Measurements from ENCODE around the gene MYBPC1.

Gene MYBPC1

GRCh38 chr12:101706403-101706802, 111.6 kb downstream of the MYBPC1 start:
- Histone ChIP-seq H3K4me3 (ENCODE audit: low read length) (no peak overlapping the region), H3K27me3 (ENCODE audit: insufficient read depth, low read length, poor library complexity) (no peaks in the 10 kb centered on the region), H3K79me1 (ENCODE audit: low read length) (no peaks in the 10 kb centered on the region), H3K9ac (ENCODE audit: low read length) (no peak overlapping the region), H4K8ac (ENCODE audit: low read depth, low read length) (no peak overlapping the region), H3K36me3 (ENCODE audit: control insufficient read depth, insufficient read depth, low read length) (no peaks in the 10 kb centered on the region), H2BK5ac (ENCODE audit: low read length) (no peak overlapping the region), H3K23ac (ENCODE audit: low read length) (no peak overlapping the region), H4K5ac (ENCODE audit: low read length) (no peak overlapping the region), H3K27ac (ENCODE audit: low read depth, low read length) (no peak overlapping the region), H3K4ac (ENCODE audit: low read depth, low read length) (no peak overlapping the region), H3K4me1 (ENCODE audit: control insufficient read depth, low read depth, low read length) (no peaks in the 10 kb centered on the region), H2BK120ac (ENCODE audit: low read depth, low read length) (no peak overlapping the region), H3K79me2 (ENCODE audit: control insufficient read depth, insufficient read depth, low read length) (no peaks in the 10 kb centered on the region), H2BK15ac (replicated peaks; ENCODE audit: low read depth) (no peak overlapping the region), H2AK5ac (ENCODE audit: low read length) (no peak overlapping the region), H3K56ac (ENCODE audit: low read length) (no peak overlapping the region), H3K18ac (ENCODE audit: low read length) (no peak overlapping the region), H3K4me2 (ENCODE audit: low read length) (no peak overlapping the region)
- WGBS (ENCODE audit: extremely low coverage, insufficient coverage, low lambda C conversion rate): no CpG with 5 or more reads among the region's 1 CpG
- DNase-seq: no peak

DNA sequence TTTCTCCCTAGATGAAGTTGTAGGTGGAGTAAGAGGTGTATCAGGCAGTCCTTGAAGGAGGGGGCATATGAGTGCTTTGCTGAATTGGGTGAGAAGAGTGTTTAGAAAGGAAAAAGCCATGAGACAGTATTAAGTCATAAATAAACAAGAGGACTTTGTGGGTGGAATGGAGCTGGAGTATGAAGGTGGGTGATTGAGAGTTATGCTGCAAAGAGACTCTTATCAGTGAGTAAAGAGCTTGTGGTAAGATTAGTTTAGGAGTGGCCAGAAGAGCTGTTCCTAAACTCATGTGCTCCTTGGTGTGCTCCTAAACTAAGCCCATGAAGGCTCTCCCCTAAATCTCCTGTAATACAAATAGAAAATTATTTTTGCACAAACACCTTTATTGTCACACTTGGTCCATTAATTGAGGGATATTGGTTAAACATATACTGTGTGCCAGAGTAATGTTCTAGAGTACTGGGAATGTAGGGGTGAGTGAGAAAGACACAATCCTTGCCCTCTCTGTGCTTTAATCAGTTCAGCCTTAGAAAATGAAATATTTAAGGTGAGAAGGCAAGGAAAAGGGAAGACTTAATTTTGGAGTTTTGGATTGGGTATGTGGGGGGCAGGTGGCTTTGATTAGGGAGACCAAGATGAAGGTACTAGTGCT, 112.5 kb downstream of the MYBPC1 start:
- DNase-seq: no peak
- Histone ChIP-seq H3K23ac (ENCODE audit: low read length) (no peak overlapping the region), H3K27me3 (ENCODE audit: insufficient read depth, low read length, poor library complexity) (no peaks in the 10 kb centered on the region), H3K56ac (ENCODE audit: low read length) (no peak overlapping the region), H3K4me1 (ENCODE audit: control insufficient read depth, low read depth, low read length) (no peaks in the 10 kb centered on the region), H3K79me1 (ENCODE audit: low read length) (no peaks in the 10 kb centered on the region), H4K5ac (ENCODE audit: low read length) (no peak overlapping the region), H3K4ac (ENCODE audit: low read depth, low read length) (no peak overlapping the region), H3K9ac (ENCODE audit: low read length) (no peak overlapping the region), H3K18ac (ENCODE audit: low read length) (no peak overlapping the region), H3K36me3 (ENCODE audit: control insufficient read depth, insufficient read depth, low read length) (no peaks in the 10 kb centered on the region), H2AK5ac (ENCODE audit: low read length) (no peak overlapping the region), H3K4me3 (ENCODE audit: low read length) (no peak overlapping the region), H2BK15ac (replicated peaks; ENCODE audit: low read depth) (no peak overlapping the region), H3K27ac (ENCODE audit: low read depth, low read length) (no peak overlapping the region), H4K8ac (ENCODE audit: low read depth, low read length) (no peak overlapping the region), H3K79me2 (ENCODE audit: control insufficient read depth, insufficient read depth, low read length) (no peaks in the 10 kb centered on the region), H2BK120ac (ENCODE audit: low read depth, low read length) (no peak overlapping the region), H2BK5ac (ENCODE audit: low read length) (no peak overlapping the region), H3K4me2 (ENCODE audit: low read length) (no peak overlapping the region)

DNA sequence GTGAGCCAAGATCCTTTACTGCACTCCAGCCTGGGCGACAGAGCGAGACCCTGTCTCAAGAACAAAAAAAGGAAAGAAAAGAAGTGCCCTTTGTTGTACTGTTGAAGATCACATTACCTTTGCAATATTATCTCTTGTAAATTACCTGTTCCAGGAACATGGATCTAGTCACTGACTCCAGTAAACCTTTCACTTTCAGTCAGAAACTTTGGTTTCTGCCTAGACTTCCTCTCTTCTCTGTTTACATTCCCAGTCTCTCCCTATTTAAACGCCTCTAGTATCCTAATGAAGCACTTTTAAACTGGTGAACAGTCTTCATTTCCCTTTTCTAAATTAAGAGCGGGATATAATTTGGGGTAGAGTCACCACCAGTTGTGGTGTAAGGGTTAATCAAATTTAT, 115.5 kb downstream of the MYBPC1 start:
- H3K27ac ChIP-seq (ENCODE audit: low read depth, low read length): no peak overlapping the region
- no peak overlapping the region for H2AK5ac ChIP-seq (ENCODE audit: low read length)
- no CpG with 5 or more reads among the region's 4 CpGs for WGBS (ENCODE audit: extremely low coverage, insufficient coverage, low lambda C conversion rate)
- no peaks in the 10 kb centered on the region for H3K4me1 ChIP-seq (ENCODE audit: control insufficient read depth, low read depth, low read length)
- H3K36me3 ChIP-seq (ENCODE audit: control insufficient read depth, insufficient read depth, low read length): no peaks in the 10 kb centered on the region
- no peak overlapping the region for H4K8ac ChIP-seq (ENCODE audit: low read depth, low read length)
- no peaks in the 10 kb centered on the region for H3K27me3 ChIP-seq (ENCODE audit: insufficient read depth, low read length, poor library complexity)
- no peak overlapping the region for H4K5ac ChIP-seq (ENCODE audit: low read length)
- no peak overlapping the region for H3K23ac ChIP-seq (ENCODE audit: low read length)
- no peak overlapping the region for H2BK120ac ChIP-seq (ENCODE audit: low read depth, low read length)
- no peak overlapping the region for H3K4ac ChIP-seq (ENCODE audit: low read depth, low read length)
- DNase-seq: no peak
- H3K18ac ChIP-seq (ENCODE audit: low read length): no peak overlapping the region
- no peak overlapping the region for H3K56ac ChIP-seq (ENCODE audit: low read length)
- no peak overlapping the region for H3K9ac ChIP-seq (ENCODE audit: low read length)
- no peak overlapping the region for H2BK15ac ChIP-seq (replicated peaks; ENCODE audit: low read depth)
- no peaks in the 10 kb centered on the region for H3K79me2 ChIP-seq (ENCODE audit: control insufficient read depth, insufficient read depth, low read length)
- H3K4me3 ChIP-seq (ENCODE audit: low read length): no peak overlapping the region
- no peak overlapping the region for H2BK5ac ChIP-seq (ENCODE audit: low read length)
- peaks cover 3% of the 10 kb centered on the region for H3K79me1 ChIP-seq (ENCODE audit: low read length)
- H3K4me2 ChIP-seq (ENCODE audit: low read length): no peak overlapping the region

DNA sequence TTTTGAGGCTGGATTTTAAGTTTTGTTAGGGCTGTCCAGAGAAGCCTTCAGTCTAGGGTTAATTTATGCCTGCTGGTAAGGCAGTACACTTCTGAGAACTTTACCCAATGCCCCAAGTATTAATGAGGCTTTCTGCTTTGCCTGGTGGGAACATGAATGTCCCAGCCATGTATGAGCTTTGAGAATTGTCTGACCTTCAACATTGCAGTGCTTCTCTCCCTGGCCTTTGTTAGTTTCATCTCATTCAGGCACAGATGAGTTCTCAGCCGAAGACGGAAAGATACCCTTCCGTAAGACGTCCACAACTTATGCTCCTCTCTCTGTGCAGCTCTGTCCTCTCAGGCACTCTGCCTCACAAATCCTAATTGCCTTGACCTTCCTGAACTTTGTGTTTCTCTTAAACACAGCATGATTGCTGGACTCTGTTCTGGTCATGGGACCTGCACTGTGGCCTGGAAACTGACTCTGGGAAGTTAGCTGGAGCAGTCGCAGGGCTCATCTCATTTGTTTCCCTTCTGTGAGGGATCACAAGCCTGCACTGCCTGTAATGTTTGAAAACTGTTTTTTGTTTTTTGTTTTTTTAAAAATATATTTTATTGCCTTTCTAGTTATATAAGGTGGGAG, 118.4 kb downstream of the MYBPC1 start:
- Histone ChIP-seq H3K56ac (ENCODE audit: low read length) (no peak overlapping the region), H3K27ac (ENCODE audit: low read depth, low read length) (no peak overlapping the region), H3K27me3 (ENCODE audit: insufficient read depth, low read length, poor library complexity) (no peaks in the 10 kb centered on the region), H4K5ac (ENCODE audit: low read length) (no peak overlapping the region), H3K4me1 (ENCODE audit: control insufficient read depth, low read depth, low read length) (no peaks in the 10 kb centered on the region), H2AK5ac (ENCODE audit: low read length) (no peak overlapping the region), H3K23ac (ENCODE audit: low read length) (no peak overlapping the region), H4K8ac (ENCODE audit: low read depth, low read length) (no peak overlapping the region), H2BK120ac (ENCODE audit: low read depth, low read length) (no peak overlapping the region), H3K18ac (ENCODE audit: low read length) (no peak overlapping the region), H3K4me3 (ENCODE audit: low read length) (no peak overlapping the region), H3K79me1 (ENCODE audit: low read length) (peaks cover 3% of the 10 kb centered on the region), H2BK15ac (replicated peaks; ENCODE audit: low read depth) (no peak overlapping the region), H3K9ac (ENCODE audit: low read length) (no peak overlapping the region), H3K4me2 (ENCODE audit: low read length) (no peak overlapping the region), H3K4ac (ENCODE audit: low read depth, low read length) (no peak overlapping the region), H3K36me3 (ENCODE audit: control insufficient read depth, insufficient read depth, low read length) (no peaks in the 10 kb centered on the region), H2BK5ac (ENCODE audit: low read length) (no peak overlapping the region), H3K79me2 (ENCODE audit: control insufficient read depth, insufficient read depth, low read length) (no peaks in the 10 kb centered on the region)
- WGBS (ENCODE audit: extremely low coverage, insufficient coverage, low lambda C conversion rate): no CpG with 5 or more reads among the region's 5 CpGs
- DNase-seq: no peak

GRCh38 chr12:101713930-101714329, 119.2 kb downstream of the MYBPC1 start:
- no peak overlapping the region for H3K4me2 ChIP-seq (ENCODE audit: low read length)
- H3K23ac ChIP-seq (ENCODE audit: low read length): no peak overlapping the region
- no peak overlapping the region for H3K27ac ChIP-seq (ENCODE audit: low read depth, low read length)

More at GRCh38 chr12:101713930-101714329, 119.2 kb downstream of the MYBPC1 start:
- H3K4ac ChIP-seq (ENCODE audit: low read depth, low read length): no peak overlapping the region
- no peak overlapping the region for H2BK15ac ChIP-seq (replicated peaks; ENCODE audit: low read depth)
- H3K79me2 ChIP-seq (ENCODE audit: control insufficient read depth, insufficient read depth, low read length): no peaks in the 10 kb centered on the region
- no peaks in the 10 kb centered on the region for H3K27me3 ChIP-seq (ENCODE audit: insufficient read depth, low read length, poor library complexity)
- no peak overlapping the region for H3K4me3 ChIP-seq (ENCODE audit: low read length)
- H3K56ac ChIP-seq (ENCODE audit: low read length): no peak overlapping the region
- H3K36me3 ChIP-seq (ENCODE audit: control insufficient read depth, insufficient read depth, low read length): no peaks in the 10 kb centered on the region
- no peak overlapping the region for H4K5ac ChIP-seq (ENCODE audit: low read length)
- H2BK5ac ChIP-seq (ENCODE audit: low read length): no peak overlapping the region
- H3K9ac ChIP-seq (ENCODE audit: low read length): no peak overlapping the region
- no peak overlapping the region for H2AK5ac ChIP-seq (ENCODE audit: low read length)
- H4K8ac ChIP-seq (ENCODE audit: low read depth, low read length): no peak overlapping the region
- H3K4me1 ChIP-seq (ENCODE audit: control insufficient read depth, low read depth, low read length): no peaks in the 10 kb centered on the region
- DNase-seq: no peak
- H3K18ac ChIP-seq (ENCODE audit: low read length): no peak overlapping the region
- WGBS (ENCODE audit: extremely low coverage, insufficient coverage, low lambda C conversion rate): no CpG with 5 or more reads among the region's 2 CpGs
- H2BK120ac ChIP-seq (ENCODE audit: low read depth, low read length): no peak overlapping the region
- peaks cover 3% of the 10 kb centered on the region for H3K79me1 ChIP-seq (ENCODE audit: low read length)
